Measurements from ENCODE around the gene EGLN2. TPM values are rescaled to one million over a fixed set of nuclear protein-coding genes. Genes with fewer than 3 reads are reported as not detected.

Gene EGLN2
- total RNA-seq, 1 experiment from 2014 or later, result 131 TPM

DNA sequence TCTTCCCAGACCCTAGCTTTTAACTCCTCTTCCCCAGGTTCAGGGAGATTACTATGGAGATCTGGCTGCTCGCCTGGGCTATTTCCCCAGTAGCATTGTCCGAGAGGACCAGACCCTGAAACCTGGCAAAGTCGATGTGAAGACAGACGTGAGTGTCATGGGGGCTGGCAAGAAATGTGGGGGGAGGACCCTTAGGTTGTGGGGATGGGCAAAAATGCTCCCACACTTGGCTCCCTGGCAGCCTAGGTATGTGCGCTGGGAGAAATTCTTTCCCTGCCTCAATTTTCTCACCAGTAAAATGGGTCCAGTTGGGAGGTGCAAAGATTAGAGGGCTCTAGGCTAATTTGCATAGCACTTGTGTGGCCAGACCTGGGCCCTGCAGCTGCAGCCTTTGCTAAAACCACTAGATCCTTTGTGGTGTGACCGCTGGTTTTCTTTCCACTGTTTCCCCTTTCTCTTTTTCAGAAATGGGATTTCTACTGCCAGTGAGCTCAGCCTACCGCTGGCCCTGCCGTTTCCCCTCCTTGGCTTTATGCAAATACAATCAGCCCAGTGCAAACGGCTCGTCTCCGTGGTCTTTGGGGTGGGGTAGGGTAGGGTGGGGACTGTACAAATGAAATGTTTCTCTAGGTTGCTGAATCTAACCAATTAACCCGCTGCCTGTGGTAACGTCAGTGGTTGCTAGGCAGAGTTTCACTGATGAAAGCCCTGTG, 21.9 kb upstream of the EGLN2 start:
- H3K27me3 Mint-ChIP-seq (ENCODE audit: low read depth), result no peaks in the 10 kb centered on the region
- Histone ChIP-seq H4K5ac (ENCODE audit: insufficient read length, low read depth, low read length) (no peak overlapping the region), H2AK5ac (ENCODE audit: insufficient read length, low read length) (no peak overlapping the region), H3K4me2 (ENCODE audit: insufficient read depth, insufficient read length, low read length) (peak overlapping the region; percentile 80), H3K18ac (ENCODE audit: insufficient read length, low read depth, low read length) (peak overlapping the region; percentile 94), H3T11ph (ENCODE audit: low read length) (no peak overlapping the region), H2BK12ac (ENCODE audit: insufficient read length, low read depth, low read length) (no peak overlapping the region), H3K27ac (ENCODE audit: insufficient read length, low read depth, low read length) (peak overlapping the region; percentile 99), H3K9me3 (ENCODE audit: control insufficient read depth, low read depth, low read length) (no peaks in the 10 kb centered on the region), H4K20me1 (ENCODE audit: control insufficient read depth, insufficient read depth, insufficient read length) (no peaks in the 10 kb centered on the region), H3K9ac (ENCODE audit: extremely low read depth, insufficient read length, low read length) (peak overlapping the region; percentile 70), H2BK5ac (ENCODE audit: insufficient read length, low read length) (peak overlapping the region; percentile 55), H3K79me2 (ENCODE audit: insufficient read depth, low read length) (no peaks in the 10 kb centered on the region), H3K14ac (ENCODE audit: insufficient read depth, low read length) (peak overlapping the region; percentile 81; the same call in 1 of the 2 replicates), H3K79me1 (ENCODE audit: insufficient read depth, low read depth, low read length, poor library complexity, severe bottlenecking) (no peaks in the 10 kb centered on the region), H2BK20ac (ENCODE audit: low read depth, low read length, poor library complexity, severe bottlenecking) (no peak overlapping the region), H3K23me2 (ENCODE audit: insufficient read length, low read depth, low read length, poor library complexity, severe bottlenecking) (peaks cover 4% of the 10 kb centered on the region), H3K4me1 (ENCODE audit: insufficient read depth, low read length) (0 out of 2 replicates have a peak, but pooled peaks cover 2% of the 10 kb centered on the region), H2BK15ac (ENCODE audit: low read depth, low read length) (no peak overlapping the region), H4K91ac (ENCODE audit: insufficient read length, low read depth, low read length) (no peak overlapping the region), H3K27me3 (ENCODE audit: insufficient read depth, low read length) (no peaks in the 10 kb centered on the region), H3K23ac (ENCODE audit: insufficient read length, low read depth, low read length) (no peak overlapping the region), H3K56ac (ENCODE audit: insufficient read length, low read depth, low read length) (peak overlapping the region; percentile 25), H2BK120ac (ENCODE audit: low read depth, low read length, poor library complexity, severe bottlenecking) (peak overlapping the region; percentile 87), H2AFZ (ENCODE audit: low read length) (no peak overlapping the region), H4K8ac (replicated peaks; ENCODE audit: insufficient read length, low read depth, low read length) (no peak overlapping the region), H3K4ac (ENCODE audit: low read depth, low read length) (no peak overlapping the region)
- peak; percentile 93 for DNase-seq
- peaks cover 2 to 6% (median 4%) of the 10 kb centered on the region in 3 experiments; a peak in 5 of 7 replicates for H3K36me3 Mint-ChIP-seq (ENCODE audit: insufficient read depth in 1 of 3, low read depth in 3 of 3)
- peaks cover 0 to under 1% of the 10 kb centered on the region in 2 experiments; a peak in 2 of 5 replicates for H3K9me3 Mint-ChIP-seq
- peak overlapping the region; percentile 85 to 86 for H3K4me3 Mint-ChIP-seq
- no peak for TF ChIP-seq CTCF (conservative IDR thresholded peaks at IDR 0.05)
- WGBS (ENCODE audit: extremely low coverage, insufficient read length, low lambda C conversion rate), result no CpG with 5 or more reads among the region's 13 CpGs
- H3K27ac Mint-ChIP-seq, result peak overlapping the region; percentile 100
- H3K4me1 Mint-ChIP-seq, result peaks cover 23 to 33% of the 10 kb centered on the region in 2 experiments
